C4-2B (cell line): ENCODE data around the gene EFCAB6.

ENCODE experiments used
- ZFX ChIP-seq: fragments of 450-650 bp; IDR thresholded peaks from 2 replicates; pipeline ENCODE4 v1.6.1; 2017
- TF ChIP-seq, protein P1 (sequence below): fragments of 450-650 bp; conservative IDR thresholded peaks from 2 replicates; pipeline ENCODE4 v1.5.1; 2017; ENCODE audit warnings: mild to moderate bottlenecking

DNA sequence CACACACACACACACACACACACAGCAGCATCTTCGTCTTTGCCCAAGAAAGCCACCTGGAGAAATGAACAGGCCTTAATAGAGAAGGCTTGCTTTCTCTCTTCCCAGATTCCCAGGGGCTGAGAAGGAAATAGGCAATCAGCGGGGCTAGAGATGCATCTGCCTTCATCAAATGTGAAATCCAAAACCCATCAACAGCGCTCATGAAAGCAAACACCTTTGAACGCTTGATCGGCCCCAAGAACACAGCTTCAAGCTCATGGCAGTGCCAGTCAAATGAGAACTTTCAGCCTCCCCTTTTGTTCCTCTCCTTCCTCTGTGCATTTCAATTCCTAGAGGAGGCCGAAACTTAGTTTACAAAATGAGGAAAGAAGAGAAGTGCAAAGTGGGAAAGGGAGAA, 122.7 kb downstream of the EFCAB6 start:
- TF ChIP-seq, protein P1, sequence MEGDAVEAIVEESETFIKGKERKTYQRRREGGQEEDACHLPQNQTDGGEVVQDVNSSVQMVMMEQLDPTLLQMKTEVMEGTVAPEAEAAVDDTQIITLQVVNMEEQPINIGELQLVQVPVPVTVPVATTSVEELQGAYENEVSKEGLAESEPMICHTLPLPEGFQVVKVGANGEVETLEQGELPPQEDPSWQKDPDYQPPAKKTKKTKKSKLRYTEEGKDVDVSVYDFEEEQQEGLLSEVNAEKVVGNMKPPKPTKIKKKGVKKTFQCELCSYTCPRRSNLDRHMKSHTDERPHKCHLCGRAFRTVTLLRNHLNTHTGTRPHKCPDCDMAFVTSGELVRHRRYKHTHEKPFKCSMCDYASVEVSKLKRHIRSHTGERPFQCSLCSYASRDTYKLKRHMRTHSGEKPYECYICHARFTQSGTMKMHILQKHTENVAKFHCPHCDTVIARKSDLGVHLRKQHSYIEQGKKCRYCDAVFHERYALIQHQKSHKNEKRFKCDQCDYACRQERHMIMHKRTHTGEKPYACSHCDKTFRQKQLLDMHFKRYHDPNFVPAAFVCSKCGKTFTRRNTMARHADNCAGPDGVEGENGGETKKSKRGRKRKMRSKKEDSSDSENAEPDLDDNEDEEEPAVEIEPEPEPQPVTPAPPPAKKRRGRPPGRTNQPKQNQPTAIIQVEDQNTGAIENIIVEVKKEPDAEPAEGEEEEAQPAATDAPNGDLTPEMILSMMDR = no peak
- TF ChIP-seq ZFX = no peak
